Glutamatergic neuron (in vitro differentiated cells): Measurements from ENCODE around the gene WDFY4. TPM values are rescaled to one million over a fixed set of nuclear protein-coding genes. Genes with fewer than 3 reads are reported as not detected.

ENCODE experiments used
- DNase-seq: peaks from one replicate; pipeline ENCODE4 v3.0.0; 2022
- H3K27ac Mint-ChIP-seq: one replicate; pipeline ENCODE4 v1.8.0; 2020; ENCODE audit warnings: mild to moderate bottlenecking, mixed read lengths, inconsistent platforms; ENCODE audit not compliant: unreplicated experiment
- H3K27me3 Mint-ChIP-seq: one replicate; pipeline ENCODE4 v1.8.0; 2020; ENCODE audit warnings: mild to moderate bottlenecking, moderate library complexity, mixed read lengths, inconsistent platforms; ENCODE audit not compliant: unreplicated experiment
- H3K36me3 Mint-ChIP-seq: one replicate; pipeline ENCODE4 v1.8.0; 2020; ENCODE audit warnings: mild to moderate bottlenecking, mixed read lengths, inconsistent platforms; ENCODE audit not compliant: unreplicated experiment
- H3K4me1 Mint-ChIP-seq: one replicate; pipeline ENCODE4 v1.8.0; 2020; ENCODE audit warnings: mild to moderate bottlenecking, low read depth, mixed read lengths, inconsistent platforms; ENCODE audit not compliant: unreplicated experiment
- H3K4me3 Mint-ChIP-seq: one replicate; pipeline ENCODE4 v1.8.0; 2020; ENCODE audit warnings: mild to moderate bottlenecking, mixed read lengths, inconsistent platforms; ENCODE audit not compliant: unreplicated experiment
- H3K9me3 Mint-ChIP-seq: one replicate; pipeline ENCODE4 v1.8.0; 2020; ENCODE audit warnings: mild to moderate bottlenecking, moderate library complexity, mixed read lengths, inconsistent platforms; ENCODE audit not compliant: unreplicated experiment
- total RNA-seq: library from RNA; stranded (reverse); fragmentation: NEBNext Ultra II Directional; extraction: Animal tissue kit (Norgen Biotek cat#: 25700); gene quantifications from one replicate; pipeline ENCODE4 v1.2.1, GENCODE V29; 2021; ENCODE audit not compliant: unreplicated experiment
- TF ChIP-seq, protein P1 (sequence below): fragments of 200-600 bp; sonication (generic); IDR thresholded peaks from one replicate; pipeline ENCODE4 v1.5.0; 2021; ENCODE audit not compliant: partially characterized antibody, unreplicated experiment

The WDFY4 gene
- total RNA-seq, 1 donor from 2014 or later, result not detected

DNA sequence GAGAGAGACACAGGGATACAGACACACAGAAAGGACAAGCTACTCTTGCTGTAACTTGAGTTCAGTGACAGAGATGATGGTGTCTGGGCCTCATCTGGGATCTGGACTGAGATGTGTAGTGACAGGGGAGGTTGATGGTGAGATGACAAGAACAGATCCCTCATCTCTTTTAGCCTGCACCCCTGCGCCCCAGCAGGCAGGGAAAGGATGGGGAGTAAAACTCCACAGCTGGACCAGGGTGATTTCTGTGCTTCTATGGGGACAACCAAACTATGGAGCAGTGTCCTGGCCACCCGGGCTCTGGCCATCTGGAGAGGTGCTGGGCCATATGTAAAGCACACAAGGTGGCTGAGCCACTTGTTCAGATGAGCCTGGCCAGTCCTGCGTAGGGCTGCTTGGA lies 259.5 kb downstream of the WDFY4 start:
- no peak overlapping the region for H3K27ac Mint-ChIP-seq
- H3K4me3 Mint-ChIP-seq, result no peak overlapping the region
- H3K9me3 Mint-ChIP-seq, result no peaks in the 10 kb centered on the region
- DNase-seq, result no peak
- TF ChIP-seq, protein P1, sequence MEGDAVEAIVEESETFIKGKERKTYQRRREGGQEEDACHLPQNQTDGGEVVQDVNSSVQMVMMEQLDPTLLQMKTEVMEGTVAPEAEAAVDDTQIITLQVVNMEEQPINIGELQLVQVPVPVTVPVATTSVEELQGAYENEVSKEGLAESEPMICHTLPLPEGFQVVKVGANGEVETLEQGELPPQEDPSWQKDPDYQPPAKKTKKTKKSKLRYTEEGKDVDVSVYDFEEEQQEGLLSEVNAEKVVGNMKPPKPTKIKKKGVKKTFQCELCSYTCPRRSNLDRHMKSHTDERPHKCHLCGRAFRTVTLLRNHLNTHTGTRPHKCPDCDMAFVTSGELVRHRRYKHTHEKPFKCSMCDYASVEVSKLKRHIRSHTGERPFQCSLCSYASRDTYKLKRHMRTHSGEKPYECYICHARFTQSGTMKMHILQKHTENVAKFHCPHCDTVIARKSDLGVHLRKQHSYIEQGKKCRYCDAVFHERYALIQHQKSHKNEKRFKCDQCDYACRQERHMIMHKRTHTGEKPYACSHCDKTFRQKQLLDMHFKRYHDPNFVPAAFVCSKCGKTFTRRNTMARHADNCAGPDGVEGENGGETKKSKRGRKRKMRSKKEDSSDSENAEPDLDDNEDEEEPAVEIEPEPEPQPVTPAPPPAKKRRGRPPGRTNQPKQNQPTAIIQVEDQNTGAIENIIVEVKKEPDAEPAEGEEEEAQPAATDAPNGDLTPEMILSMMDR, result no peak
- H3K27me3 Mint-ChIP-seq, result no peaks in the 10 kb centered on the region
- no peaks in the 10 kb centered on the region for H3K36me3 Mint-ChIP-seq
- H3K4me1 Mint-ChIP-seq, result peaks cover 4% of the 10 kb centered on the region

DNA sequence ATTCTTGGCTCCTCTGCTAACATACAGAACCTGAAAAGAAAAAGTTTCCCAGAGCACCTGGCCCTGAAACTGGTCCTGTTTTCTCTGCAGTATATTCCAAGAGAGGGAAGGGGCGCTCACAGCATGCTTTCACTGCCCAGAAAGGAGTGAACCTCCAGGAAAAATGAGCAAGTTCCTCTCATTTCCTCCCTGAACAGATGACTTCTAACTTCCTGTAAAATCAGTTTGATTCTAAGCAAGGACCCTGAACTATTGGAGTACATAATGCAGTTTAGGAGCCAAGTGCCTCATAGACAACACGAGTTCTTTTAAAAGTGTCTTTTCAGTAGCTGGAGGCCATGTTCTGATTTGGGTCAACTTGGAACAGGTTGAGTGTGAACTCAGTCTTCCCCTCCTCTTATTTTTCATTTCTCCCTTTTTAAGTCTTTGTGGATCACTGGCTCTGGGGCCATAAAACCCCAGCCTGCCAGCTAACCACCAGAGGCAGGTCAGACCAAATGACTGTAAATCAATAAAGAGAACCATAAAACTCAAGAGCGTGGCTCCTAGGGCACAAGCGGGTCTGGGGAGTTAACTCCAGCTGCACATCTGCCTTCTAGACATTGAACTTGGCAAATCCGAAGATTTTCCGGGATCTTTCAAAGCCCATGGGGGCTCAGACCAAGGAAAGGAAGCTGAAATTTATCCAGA lies 260.9 kb downstream of the WDFY4 start:
- no peaks in the 10 kb centered on the region for H3K27me3 Mint-ChIP-seq
- DNase-seq, result no peak
- no peaks in the 10 kb centered on the region for H3K9me3 Mint-ChIP-seq
- H3K4me1 Mint-ChIP-seq, result peaks cover 4% of the 10 kb centered on the region
- no peak overlapping the region for H3K4me3 Mint-ChIP-seq
- H3K36me3 Mint-ChIP-seq, result no peaks in the 10 kb centered on the region
- TF ChIP-seq, protein P1, result no peak
- no peak overlapping the region for H3K27ac Mint-ChIP-seq

DNA sequence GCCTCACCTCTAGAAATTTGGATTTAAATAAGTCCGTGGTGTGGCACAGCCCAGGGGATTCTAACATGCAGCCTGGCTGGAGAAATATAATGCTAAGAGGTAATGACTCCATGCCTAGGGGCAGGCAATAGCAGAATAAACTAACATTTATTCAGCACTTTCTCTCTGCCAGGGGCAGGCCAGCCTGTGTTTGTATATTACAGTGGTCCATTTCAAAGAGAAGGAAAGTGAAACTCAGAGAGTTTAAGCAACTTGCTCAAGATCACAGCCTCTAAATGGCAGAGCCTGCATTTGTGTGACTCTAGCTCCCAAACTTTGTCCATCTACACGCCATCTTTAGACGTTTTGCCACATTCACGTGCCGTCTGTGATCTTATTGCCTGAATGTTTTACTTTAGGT lies 261.7 kb downstream of the WDFY4 start:
- H3K9me3 Mint-ChIP-seq, result no peaks in the 10 kb centered on the region
- H3K36me3 Mint-ChIP-seq, result no peaks in the 10 kb centered on the region
- no peak overlapping the region for H3K4me3 Mint-ChIP-seq
- H3K4me1 Mint-ChIP-seq, result peaks cover 4% of the 10 kb centered on the region
- no peaks in the 10 kb centered on the region for H3K27me3 Mint-ChIP-seq
- TF ChIP-seq, protein P1, result no peak
- H3K27ac Mint-ChIP-seq, result no peak overlapping the region
- DNase-seq, result no peak

DNA sequence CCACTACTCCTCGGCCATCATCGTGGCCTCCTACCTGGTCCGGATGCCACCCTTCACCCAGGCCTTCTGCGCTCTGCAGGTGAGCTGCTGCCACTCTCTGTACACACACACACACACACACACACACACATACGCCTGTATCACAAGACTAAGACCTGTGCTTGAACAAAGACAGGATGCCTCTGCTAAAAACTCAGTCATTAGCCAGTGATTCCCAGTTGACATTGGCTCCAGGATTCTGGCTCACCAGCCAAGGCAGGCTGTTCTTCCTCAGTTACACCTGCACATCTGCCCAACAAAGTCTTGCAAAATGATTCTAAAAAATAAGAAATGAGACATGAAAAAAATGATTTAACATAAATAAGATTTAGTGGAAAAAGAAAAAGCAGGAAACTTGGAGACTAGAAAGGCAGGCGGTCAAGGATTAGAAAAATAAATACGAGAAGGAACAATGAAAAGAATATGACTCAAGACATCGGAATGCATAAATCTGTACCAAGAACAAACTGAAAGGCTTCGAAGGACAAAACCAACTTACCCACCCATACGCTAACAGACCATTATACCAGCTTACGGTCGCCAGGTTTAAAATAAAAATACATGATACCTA lies 262.3 kb downstream of the WDFY4 start:
- peaks cover 4% of the 10 kb centered on the region for H3K4me1 Mint-ChIP-seq
- H3K36me3 Mint-ChIP-seq, result no peaks in the 10 kb centered on the region
- H3K27ac Mint-ChIP-seq, result no peak overlapping the region
- H3K4me3 Mint-ChIP-seq, result no peak overlapping the region
- no peaks in the 10 kb centered on the region for H3K27me3 Mint-ChIP-seq
- no peaks in the 10 kb centered on the region for H3K9me3 Mint-ChIP-seq
- DNase-seq, result no peak
- TF ChIP-seq, protein P1, result no peak
